Testis (tissue), 2 donors: ENCODE data around the gene CDH13.

ENCODE experiments used
- POLR2A ChIP-seq: fragments of 450-650 bp; IDR thresholded peaks from one replicate; pipeline ENCODE4 v1.6.1; 2017; ENCODE audit warnings: antibody characterized with exemption, mild to moderate bottlenecking, moderate library complexity
- TF ChIP-seq, protein P1 (sequence below), 3 experiments: fragments of 450-650 bp in 2 of 3; fragments of 200-600 bp in 1 of 3; sonication (generic) in 1 of 3; IDR thresholded peaks; one replicate each; pipeline ENCODE4 v1.5.1; 2016 to 2019; ENCODE audit warnings: antibody characterized with exemption in 3 of 3, mild to moderate bottlenecking in 2 of 3, moderate library complexity in 1 of 3

DNA sequence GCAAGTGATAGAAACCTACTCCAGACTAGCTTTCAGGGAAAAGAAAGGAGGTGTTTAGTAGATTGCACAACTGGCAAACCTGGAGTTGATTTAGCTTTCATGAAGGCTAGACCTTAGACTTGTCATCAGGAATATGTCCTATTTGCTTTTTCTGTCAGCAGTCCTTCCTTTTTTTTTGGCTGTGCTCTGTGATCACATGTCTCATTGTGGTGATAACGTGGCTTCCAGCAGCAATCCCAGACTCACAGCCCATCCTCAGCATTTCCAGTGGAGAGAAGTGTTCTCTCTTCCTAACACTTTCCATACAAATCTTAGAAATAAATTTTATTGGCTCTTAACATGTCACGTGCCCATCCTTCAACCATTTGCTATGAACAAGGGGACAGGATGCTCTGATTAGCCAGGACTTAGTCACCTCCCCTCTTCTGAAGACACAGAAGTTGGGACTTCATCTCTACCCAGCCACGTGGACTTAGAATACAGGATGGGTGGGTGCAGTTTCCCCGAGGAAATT lies 74.7 kb downstream of the CDH13 start:
- TF ChIP-seq, protein P1, sequence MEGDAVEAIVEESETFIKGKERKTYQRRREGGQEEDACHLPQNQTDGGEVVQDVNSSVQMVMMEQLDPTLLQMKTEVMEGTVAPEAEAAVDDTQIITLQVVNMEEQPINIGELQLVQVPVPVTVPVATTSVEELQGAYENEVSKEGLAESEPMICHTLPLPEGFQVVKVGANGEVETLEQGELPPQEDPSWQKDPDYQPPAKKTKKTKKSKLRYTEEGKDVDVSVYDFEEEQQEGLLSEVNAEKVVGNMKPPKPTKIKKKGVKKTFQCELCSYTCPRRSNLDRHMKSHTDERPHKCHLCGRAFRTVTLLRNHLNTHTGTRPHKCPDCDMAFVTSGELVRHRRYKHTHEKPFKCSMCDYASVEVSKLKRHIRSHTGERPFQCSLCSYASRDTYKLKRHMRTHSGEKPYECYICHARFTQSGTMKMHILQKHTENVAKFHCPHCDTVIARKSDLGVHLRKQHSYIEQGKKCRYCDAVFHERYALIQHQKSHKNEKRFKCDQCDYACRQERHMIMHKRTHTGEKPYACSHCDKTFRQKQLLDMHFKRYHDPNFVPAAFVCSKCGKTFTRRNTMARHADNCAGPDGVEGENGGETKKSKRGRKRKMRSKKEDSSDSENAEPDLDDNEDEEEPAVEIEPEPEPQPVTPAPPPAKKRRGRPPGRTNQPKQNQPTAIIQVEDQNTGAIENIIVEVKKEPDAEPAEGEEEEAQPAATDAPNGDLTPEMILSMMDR (IDR thresholded peaks at IDR 0.05): no peak
- no peak for TF ChIP-seq POLR2A
